Superior temporal gyrus (tissue), 1 donor: ENCODE results near the gene CDHR2.
A peak's percentile ranks its signal among the peaks of the same experiment; 100 is the strongest.

Experiments used
- DNase-seq: peaks from one replicate; pipeline ENCODE4 v3.0.0-alpha.2; 2016; ENCODE audit errors: extremely low spot score

CDHR2 gene

GRCh38 chr5:176619203-176619568 is 70.0 kb downstream of the CDHR2 start:
- peak; percentile 78 for DNase-seq

GRCh38 chr5:176619569-176620332 is 70.6 kb downstream of the CDHR2 start:
- DNase-seq, result no peak

GRCh38 chr5:176620333-176620981 is 71.3 kb downstream of the CDHR2 start:
- no peak for DNase-seq

GRCh38 chr5:176621661-176622079 is 72.5 kb downstream of the CDHR2 start:
- no peak for DNase-seq

GRCh38 chr5:176624142-176624541 is 75.0 kb downstream of the CDHR2 start:
- no peak for DNase-seq

GRCh38 chr5:176624938-176625337 is 75.8 kb downstream of the CDHR2 start:
- no peak for DNase-seq

- no peak for DNase-seq
These were observed 76.4 kb downstream of the CDHR2 start for GRCh38 chr5:176625512-176625911.

GRCh38 chr5:176625966-176626875 is 77.1 kb downstream of the CDHR2 start:
- DNase-seq, result no peak

- DNase-seq, result no peak
These were observed 77.7 kb downstream of the CDHR2 start for GRCh38 chr5:176626876-176627236.

- DNase-seq, result no peak
These were observed 78.4 kb downstream of the CDHR2 start for GRCh38 chr5:176627582-176627981.

- no peak for DNase-seq
These were observed 79.5 kb downstream of the CDHR2 start for GRCh38 chr5:176628406-176629228.

- DNase-seq, result no peak
These were observed 80.2 kb downstream of the CDHR2 start for GRCh38 chr5:176629317-176629852.

GRCh38 chr5:176629853-176630680 is 80.9 kb downstream of the CDHR2 start, which contains the start of the genes EIF4E1B and SNCB:
EIF4E1B (plus strand) TSS chr5:176630675; CDS start chr5:176642788, 12,113 bp downstream.
SNCB (minus strand) TSS chr5:176630534; CDS start chr5:176629654, 880 bp downstream.
- peak; percentile 25 for DNase-seq

GRCh38 chr5:176630681-176631222 is 81.6 kb downstream of the CDHR2 start:
- DNase-seq, result peak; percentile 32

- DNase-seq, result peak; percentile 32
These were observed 82.5 kb downstream of the CDHR2 start for GRCh38 chr5:176631383-176632200.

- no peak for DNase-seq
These were observed 83.6 kb downstream of the CDHR2 start for GRCh38 chr5:176632745-176633144.

GRCh38 chr5:176633598-176633997 is 84.5 kb downstream of the CDHR2 start:
- no peak for DNase-seq

GRCh38 chr5:176636426-176636825 is 87.3 kb downstream of the CDHR2 start:
- no peak for DNase-seq

- DNase-seq, result no peak
These were observed 88.4 kb downstream of the CDHR2 start for GRCh38 chr5:176637556-176637955.
